Activated T-helper 9 cell treated with anti-CD3 and anti-CD28 coated beads, Interleukin-2, amount 50 U/mL, for 16 hours (primary cell): ENCODE results near the gene BEGAIN.

Experiments used
- DNase-seq: peaks from one replicate; pipeline ENCODE4 v3.0.0-alpha.2; 2020; ENCODE audit warnings: low read depth

BEGAIN gene

DNA sequence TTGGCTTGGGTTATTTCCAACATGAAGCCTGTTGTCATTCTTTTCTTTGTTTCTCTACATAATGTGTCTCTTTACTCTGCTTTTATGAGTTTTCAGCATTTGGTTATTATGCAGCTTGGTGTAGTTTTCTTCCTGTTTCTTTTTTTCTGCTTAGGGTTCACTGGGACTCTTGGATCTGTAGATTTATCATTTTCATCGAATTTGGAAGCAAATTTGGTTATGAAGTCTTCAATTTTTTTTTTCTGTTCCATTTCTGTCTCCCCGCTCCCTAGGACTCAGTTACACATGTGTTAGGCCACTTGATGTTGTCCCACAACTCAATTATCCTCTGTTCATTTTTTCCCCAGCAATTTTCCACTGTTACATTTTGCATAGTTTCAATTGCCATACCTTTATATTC lies 13.8 kb upstream of the BEGAIN start:
- no peak for DNase-seq

DNA sequence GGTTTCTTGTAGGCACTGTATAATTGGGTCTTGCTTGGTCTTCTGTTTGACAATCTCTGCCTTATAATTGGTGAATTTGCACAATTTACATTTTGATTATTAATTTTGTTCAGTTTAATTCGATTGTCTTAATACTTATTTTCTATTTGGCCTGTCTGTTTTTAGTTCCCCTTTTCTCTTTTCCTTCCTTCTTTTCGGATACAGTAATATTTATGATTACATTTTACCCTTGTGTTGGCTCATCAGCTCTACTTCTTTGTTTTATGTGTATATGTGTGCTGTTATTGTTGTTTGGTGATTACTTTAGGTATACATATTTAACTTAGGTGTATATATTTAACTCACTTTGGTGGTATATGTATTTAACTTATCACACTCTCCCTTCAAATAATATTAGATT lies 12.8 kb upstream of the BEGAIN start:
- no peak for DNase-seq

DNA sequence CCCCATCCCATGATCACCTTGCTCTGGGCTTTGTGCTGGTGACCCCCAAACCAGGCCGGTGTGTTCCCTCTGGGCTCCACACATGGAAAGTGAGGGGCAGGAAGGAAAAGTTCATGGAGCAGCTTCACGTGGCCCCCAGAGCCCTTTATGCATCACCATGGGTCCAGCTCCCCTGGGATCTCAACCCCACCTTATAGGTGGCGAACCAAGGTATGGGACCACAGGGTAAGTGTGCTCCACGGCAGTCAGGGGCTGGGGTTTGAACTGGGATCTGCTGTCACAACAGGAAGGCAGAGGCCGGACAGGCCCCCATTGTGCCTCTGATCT lies 7.4 kb upstream of the BEGAIN start:
- no peak for DNase-seq

DNA sequence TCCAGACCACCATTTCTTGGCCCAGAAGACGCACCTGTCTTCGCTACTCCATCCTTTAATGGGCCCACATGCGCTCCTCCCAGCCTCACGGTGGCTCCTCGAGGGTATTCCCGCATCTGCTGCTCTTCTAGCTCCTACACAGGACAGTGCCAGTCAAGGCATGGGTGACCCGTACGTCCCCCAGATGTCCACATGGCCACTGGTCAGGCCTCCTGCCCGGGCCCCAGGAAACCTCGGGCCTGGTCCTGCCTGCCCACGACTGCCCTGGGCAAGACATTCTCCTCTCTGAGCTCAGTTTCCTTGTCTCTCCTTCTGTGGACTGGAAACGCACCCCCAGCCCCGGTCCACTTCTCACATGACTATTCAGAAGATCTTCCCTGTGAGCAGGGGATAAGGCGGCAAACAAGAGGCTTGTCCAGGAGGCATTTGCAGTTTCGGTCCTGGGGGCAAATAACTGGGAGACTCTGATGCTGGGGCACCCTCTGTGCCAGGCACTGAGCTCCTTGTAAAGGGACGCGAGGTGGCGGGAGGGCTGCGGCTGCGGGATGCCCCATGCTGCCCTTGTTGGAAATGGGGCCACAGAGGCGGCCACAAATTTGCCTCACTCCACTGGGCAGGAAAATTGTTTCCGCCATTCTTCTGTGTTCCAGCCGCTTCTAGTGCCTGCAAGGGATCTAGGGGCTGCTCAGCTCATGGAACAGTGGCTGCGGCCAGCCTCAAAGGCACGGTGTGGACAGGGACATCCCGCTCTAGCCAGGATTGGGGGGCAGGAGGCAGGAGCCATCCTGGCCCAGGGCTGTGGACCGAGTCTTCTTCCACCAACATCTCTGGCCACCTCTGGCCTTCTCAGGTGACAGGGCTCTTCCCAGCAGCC lies 6.8 kb upstream of the BEGAIN start:
- DNase-seq, result no peak

DNA sequence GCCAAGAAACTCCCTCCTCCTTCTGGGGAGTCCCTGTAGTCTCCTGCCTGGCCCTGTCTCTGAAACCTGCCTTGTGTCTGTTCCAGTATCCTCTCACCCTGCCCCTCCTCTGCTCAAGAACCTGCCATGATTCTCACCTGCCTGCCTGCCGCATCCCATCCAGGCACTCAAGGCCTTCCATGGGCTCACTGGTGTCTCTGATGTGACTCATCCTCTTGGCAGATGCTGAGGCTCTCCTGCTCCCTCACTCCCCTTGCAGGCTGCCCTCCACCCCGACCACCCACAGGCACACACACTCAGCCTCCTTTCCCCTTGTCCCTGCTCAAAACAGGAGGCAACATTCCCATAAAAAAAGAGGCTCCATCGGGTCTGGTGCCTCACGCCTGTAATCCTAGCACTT lies 5.8 kb upstream of the BEGAIN start:
- no peak for DNase-seq

DNA sequence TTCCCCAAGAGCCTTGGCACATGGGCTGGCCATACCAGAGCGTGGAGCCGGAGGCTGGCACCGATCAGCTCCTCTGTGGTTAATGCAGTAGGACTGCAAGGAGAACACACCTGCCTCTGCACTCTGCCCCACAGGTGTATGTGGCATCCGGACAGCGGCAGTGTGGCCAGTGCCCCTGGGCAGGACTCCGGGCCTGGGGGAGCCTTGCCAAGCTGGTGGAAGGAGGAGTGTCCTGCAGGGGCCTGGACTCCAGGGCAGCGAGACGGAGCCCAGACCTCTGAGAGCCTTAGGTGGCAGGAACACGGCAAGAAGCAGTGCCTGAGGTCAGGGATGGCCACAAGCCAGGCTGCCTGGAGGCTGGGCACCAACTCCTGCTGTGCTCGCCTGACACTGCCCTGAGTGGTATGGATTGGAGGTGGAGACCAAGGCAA lies 5.3 kb upstream of the BEGAIN start:
- no peak for DNase-seq

DNA sequence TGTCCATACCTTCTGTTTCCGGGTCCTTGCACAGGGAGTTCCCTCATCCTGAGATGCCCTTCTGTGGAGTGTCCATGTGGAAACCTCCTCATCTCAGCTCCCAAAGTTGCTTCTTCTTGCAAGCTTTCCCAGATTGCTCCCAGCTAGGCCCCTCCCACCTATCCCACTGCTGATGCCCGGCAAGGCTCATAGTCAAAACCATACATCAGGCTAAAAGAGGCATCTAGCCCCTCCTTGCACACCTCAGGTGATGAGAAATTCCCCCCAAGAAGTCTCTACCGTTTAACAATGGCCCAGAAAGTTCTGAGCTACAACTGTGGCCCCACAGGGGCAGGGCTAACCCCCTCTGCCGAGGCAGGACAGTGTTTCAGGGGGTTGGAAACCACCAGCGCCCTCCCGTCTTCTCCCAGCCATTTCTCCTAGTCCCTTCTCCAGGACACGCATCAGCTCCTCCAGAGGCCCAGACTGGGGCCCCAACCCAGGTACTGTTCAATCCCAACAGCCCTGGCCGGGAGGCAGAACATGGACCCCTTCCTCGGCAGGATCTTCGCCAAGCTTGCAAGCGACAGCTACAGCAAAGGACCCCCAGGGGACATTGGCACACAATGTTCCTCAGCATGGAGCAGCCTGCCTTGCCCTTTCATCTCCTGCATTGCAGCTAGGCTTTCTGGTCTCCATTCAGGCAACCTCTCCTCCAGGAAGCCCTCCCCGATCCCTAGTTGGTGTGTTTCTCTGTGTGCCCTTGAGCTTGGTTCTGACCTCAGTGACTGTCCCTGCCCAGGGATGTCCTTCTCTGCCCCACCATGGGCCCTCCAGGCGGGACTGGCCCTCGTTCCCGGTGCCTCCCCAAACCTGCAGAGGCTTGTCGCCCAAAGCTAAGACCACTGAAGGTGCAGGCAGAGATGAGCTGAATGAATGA lies 4.5 kb upstream of the BEGAIN start:
- DNase-seq, result no peak

DNA sequence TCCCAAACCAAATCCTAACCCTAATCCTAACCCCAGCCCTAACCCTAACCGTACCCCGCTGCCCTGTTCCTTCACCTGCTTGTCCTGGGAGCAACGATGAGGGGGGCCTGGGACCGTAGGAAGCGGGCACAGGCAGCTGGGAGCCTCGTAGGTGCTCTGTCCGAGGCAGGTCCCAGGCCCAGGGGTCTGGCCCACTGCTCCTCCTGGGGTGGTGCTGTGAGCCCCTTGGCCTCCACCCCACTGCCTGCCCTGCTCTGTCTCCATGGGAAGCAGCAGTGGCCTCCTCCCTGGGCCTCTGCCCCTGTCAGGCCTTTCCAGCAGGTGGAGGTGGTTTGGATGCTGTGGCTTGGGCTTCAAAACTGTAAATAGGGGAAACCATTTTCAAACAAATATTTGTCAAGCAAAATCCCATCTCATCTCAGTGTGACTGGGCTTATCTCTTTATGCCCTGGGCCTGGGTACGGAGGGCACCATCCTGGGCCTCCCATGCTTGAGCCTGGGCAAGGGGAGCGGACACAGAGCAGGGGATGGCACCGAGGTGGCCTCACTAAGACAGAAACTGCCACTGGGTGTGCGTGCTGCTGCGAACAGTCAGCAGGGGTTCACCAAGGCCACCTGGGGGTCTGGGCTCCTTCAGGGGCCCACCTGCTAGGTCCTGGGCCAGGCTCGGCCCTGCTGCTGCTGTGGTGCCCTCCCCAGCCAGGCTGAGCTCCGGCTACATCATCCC lies 3.7 kb upstream of the BEGAIN start:
- no peak for DNase-seq

DNA sequence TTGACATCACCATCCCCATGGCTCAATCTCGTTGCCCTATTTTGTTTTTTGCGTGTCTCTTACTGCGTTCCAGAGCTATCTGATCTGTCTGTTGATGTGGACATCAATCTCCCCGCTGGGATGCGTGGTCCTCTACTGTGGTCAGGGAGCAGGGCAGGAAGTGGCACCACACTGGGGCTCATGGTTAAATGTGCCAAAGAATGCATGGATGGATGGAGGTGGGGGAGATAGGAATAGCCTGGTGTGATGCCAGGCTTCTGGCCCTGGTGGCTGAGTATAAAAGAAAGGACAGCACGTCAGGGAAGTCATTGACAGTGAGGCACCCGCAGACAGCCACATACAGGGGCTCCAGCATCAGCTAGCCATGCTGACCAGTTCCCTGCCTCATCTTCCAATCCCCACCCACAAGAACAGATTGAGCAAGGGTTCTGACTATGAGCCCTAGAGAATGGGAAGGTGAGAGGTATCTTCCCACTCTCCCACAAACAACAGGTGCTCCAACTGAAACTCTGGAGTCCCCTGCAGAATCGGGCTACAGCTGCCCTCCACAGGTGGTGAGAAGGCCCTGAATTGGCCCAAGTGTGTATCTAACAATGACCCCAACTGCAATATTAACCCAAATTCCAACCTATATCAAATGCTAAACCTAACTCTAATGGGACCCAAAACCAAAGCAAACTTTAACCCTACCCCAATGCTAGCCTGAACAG lies 2.7 kb upstream of the BEGAIN start:
- no peak for DNase-seq

DNA sequence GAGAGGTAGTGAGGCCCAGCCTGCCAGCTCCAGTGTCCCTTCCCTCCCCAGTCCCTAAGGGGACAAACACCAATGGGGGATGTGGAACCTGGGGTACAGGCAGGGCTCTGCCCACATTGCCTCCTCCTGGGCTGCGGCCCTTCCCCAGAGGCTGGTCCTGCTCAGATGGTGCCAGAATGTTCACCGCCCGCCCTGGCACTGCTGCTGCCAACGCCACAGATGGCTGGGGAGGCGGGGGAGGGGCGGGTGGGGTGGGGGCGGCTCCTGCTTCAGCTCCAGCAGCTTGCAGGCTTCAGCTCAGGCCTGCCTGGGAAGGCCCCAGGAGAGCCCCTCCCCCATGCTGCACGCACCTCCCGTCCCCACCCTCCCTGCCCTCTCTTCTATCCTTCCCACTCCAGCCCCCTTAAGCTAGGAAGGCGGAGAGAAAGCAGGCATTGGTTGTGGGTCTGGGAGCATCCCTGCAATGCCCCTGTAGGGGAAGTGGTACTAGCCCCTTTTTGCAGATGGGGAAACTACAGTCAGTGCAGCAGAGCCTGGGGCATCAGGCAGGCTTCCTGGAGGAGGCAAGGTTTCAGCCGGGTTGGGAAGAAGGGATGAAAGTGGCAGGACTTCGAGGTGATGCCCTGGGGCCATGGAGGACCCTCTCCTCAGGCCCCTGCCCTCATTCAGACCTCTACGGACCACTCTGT lies 2.0 kb upstream of the BEGAIN start:
- no peak for DNase-seq

DNA sequence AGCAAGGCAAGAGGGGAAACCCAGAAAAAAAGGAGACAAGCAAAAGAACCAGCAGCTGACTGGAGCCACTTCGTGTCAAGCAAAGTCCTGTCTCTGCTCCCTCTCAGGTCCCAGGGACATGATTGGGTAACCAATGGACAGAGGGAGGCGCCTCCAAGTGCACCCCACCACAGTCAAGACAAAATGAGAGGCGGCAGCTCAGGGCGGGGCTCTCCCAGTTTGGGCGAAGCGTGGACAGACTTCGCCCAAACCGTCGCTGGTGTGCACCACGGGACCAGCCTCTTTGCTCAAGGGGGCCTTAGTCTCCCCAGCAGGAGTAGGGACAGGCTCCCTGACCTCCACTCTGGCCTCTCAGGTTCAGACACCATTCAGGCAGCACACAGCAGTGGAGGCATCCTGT lies 1.5 kb upstream of the BEGAIN start:
- DNase-seq, result no peak

DNA sequence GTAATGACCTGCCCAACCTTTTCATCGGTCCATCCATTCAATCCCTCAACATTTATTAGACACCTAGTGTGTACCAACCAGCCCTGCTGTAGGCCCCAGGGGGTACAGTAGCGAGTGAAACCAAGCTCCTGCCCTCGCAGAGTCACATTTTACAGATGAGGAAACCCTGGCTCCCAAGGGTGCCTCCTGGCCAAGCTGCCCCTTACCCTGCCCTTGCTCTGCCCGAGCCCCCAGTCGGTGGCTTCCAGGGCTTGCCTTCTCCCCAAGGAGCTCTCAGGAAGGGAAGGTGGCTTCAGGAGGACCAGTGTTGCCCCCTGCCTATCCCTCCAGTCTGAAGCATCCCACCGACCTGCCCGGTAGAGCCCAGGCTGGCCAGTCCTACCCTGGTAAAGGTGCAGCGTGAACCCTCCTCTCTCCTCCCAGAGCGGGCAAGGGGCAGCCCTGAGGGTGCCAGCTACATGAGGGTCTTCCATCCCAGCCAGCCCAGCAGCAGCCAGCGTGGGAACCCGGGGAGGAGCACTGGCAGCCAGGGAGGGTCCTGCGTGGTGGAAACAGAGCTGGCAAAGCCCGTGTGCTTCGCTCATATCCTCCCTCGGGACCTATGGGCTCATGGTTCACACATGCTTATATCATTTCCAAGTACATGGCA lies 670 bp upstream of the BEGAIN start:
- DNase-seq, result no peak

DNA sequence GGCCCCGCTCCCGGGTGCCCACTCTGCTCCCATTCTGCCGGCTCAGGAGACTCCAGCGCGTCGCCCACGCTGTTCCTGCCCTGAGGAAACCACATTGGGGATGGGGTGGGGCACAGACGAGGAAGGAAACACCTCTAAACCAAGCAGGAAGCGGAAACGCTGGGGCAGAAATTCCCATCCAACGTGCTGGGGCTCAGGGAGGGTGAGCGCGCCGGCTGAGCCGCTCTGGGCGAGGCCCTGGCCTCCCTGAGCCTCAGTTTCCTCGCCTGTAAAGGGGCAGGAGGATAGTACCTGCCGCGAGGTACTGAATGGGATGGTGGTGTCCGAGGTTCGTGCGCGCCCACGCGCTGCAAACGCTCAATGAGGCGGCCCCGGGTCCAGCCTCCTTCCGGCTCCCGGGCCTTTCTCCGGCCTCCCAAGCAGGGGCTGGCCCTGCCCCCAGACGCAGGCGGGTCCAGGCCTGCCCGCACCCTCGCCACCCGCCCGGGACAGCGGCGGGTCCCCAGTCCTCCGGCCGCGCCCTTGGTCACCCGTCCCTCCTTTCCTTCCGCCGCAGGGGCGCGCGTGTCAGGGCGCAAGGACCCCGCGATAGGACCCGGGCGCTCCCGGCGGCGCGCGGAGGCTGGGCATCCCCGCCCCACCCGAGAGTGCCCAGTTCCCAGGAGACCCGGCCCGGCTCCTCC lies 673 bp downstream of the BEGAIN start:
- no peak for DNase-seq

DNA sequence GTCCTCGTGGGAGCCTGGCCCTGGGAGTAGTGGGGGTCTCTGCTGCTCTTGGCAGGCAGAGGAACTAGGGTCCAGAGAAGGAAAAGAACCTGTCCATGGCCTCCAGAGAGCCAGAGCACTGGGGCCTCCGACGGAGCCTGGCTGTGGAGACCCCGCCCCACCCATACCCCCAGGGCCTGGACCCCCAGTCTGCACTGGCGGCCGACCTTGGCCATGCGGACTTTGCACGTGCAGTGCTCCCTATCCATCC lies 1.1 kb downstream of the BEGAIN start:
- DNase-seq, result no peak

DNA sequence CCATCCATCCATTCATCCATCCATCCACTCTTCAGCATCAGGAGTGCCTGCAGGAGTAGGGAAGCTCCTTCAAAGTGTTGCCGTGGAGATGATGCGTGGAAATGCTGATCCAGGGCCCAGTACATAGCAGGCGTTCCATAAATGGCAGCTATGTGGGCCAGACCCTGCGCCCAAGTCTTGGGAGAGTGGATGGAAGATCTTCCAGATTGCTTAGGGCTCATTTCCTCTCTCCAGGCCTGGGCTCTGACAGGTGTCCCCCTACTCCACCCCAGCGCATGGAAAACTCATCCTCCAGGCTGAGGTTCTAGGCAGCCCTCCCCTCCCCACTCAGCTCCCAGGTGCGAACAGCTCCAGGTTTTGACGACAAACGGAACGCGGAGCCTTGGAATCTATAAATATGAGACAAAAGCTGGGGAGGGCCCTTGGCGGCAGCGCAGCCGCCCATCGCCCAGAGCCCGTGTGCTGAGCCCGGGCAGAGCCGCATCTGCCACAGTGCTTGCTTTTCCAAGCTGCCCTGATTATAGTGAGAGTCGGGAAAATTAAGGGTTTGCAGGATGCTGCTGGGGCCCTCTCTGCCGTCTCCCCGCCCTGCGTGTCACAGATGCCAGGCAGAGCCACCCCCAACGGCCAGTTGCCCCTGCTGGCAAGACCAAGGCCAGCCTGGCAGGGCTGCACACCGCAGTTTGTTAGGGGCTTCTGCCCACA lies 1.6 kb downstream of the BEGAIN start:
- DNase-seq, result no peak

DNA sequence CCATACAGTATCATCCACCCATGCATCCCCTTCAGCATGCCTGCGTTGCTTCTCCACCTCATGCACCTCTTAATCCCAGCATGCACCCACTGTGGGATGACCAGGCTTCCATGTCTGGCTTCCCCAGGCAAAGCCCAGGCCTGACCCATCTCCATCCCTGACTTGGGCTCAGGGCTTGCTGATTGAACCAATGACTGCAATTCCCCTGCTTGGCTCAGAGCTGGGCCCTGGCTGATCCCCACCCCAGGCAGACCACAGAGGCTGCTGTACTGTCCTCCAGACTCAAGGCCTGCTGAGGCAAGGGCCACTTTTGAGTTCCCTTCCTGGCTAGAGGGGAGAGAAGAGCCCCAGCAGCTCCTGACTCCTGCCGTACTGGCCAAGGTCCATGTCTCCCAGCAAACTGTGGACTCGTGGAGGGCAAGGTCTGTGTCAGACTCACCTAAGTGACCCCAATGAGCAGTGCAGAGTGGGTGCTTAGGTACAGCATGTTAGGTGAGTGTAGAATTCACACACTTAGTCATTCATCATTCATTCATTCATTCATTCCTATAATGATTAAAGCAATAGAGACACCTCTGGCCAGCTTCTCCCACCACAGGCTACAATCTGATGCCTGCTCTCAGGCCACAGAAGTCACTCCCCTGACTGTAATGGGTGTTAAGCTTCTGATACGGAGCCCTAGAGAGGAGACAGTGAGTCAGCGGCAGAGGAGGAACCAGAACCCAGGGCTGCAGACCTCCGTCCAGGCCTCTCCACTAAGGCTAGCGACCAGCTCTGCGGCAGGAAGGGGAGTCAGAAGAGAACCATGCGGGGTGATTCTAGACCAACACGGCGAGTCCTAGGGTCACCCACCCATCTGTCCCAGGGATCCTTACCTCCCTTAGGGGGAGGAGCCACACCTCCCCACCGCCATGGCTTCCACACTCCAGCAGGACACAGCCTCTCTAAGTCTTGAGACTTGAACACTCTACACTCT lies 2.9 kb downstream of the BEGAIN start:
- no peak for DNase-seq

DNA sequence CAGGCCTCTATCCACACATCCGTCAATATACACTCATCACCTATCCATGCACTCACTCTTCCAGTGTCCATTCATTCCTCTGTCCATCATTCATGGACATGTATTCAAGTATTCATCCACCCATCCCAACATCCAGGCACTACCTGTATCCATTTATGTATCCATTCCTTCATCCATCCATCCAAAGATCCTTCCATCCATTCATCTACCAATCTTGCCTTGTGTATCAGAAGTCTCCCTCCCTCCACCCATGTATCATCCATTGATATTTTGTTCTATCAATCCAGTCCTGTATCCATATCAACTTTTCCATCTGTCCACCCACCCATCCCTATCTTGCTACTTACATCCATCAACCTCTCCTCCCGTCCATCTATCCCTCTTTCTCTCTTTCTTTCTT lies 4.0 kb downstream of the BEGAIN start:
- DNase-seq, result no peak

DNA sequence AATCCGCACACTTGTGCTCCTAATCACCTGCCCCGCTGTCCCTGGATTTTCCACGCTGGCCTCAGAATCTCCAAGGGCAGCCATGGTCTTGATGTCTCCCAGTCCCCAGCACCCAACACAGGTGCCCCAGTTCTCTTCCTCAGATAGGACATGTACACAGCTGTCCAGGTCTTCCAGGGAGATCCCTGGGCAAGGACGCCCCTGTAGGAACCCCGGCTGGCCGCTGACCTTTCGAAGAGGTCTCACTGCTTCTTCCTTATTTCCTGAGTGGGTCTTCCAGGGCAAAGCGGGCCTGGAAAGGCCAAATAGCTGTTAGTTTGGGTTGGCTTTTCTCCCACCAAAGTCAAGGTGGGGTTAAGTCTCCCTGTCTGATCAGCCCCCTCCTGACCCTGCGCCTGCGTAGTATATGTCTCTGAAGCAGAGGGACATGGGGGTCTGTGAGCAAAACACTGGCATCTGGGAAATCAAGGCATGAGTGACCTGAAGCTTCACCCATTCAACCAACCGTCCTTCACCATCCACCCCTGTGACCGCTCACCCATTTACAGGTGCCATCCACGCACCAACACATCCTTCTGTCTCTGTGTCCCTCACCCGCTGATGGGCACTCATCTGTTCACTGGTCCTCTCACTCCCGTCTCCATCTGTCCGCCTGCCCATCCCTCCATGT lies 4.6 kb downstream of the BEGAIN start:
- no peak for DNase-seq
